K562 (cell line): ENCODE measurements around the gene DNER. TPM values are rescaled to one million over a fixed set of nuclear protein-coding genes. Genes with fewer than 3 reads are reported as not detected.

Source experiments
- ATAC-seq: fragments of 200-7000 bp; cut with Tn5 transposase; 3 replicates; pipeline ENCODE4 v1.9.1; 2020; ENCODE audit warnings: moderate library complexity
- BruUV-seq: library from RNA; stranded (reverse); fragments of 400-500 nt; replicated peaks from 2 replicates; lab custom pipeline; 2021; lab: Mats Ljungman, UMichigan
- CTCF ChIA-PET: fragments of 300-600 bp; formaldehyde crosslinking; extraction: SDS; loops from one replicate; lab custom pipeline; 2021; ENCODE audit warnings: low intra/inter-chr PET ratio; lab: Yijun Ruan, JAX
- POLR2A ChIA-PET: fragments of 300-600, 350-650 bp; sonication (Branson Sonifier 250); formaldehyde crosslinking; extraction: SDS; loops from one replicate; lab custom pipeline; 2021; ENCODE audit warnings: antibody characterized with exemption, inconsistent platforms; lab: Yijun Ruan, JAX
- DNase-seq, 4 experiments: peaks; one replicate each; pipeline versions ENCODE4 v3.0.0 to v3.0.0-alpha.2; 2011 to 2018; ENCODE audit warnings: low spot score in 3 of 4, mixed read lengths in 3 of 4; ENCODE audit errors: extremely low read depth in 1 of 4
- FAIRE-seq: peaks from 2 replicates; lab custom pipeline; 2011; peaks lifted over from hg19 to GRCh38; lab: Jason Lieb, UNC
- H2AFZ ChIP-seq: 2 replicates; pipeline ENCODE4 v1.6.0; 2011; ENCODE audit warnings: low read depth, low read length, control low read depth, inconsistent platforms
- H3K27ac ChIP-seq: fragments of 200-600 bp; 3 replicates; pipeline ENCODE4 v1.8.0; 2011; ENCODE audit warnings: low read depth, mild to moderate bottlenecking, control low read depth, inconsistent platforms, low read length, moderate library complexity, mixed read lengths; ENCODE audit errors: extremely low read depth
- H3K27me3 ChIP-seq, 2 experiments: fragments of 300-600 bp in 1 of 2; 2 replicates in 1 of 2; 3 replicates in 1 of 2; pipeline versions ENCODE4 v1.6.0 to v1.8.0; 2011; ENCODE audit warnings: inconsistent platforms in 2 of 2, low read length in 2 of 2, mild to moderate bottlenecking in 1 of 2, mixed read lengths in 1 of 2, moderate library complexity in 1 of 2; ENCODE audit not compliant: control insufficient read depth in 2 of 2, insufficient read depth in 2 of 2
- H3K36me3 ChIP-seq: fragments of 300-600 bp; 3 replicates; pipeline ENCODE4 v1.8.0; 2011; ENCODE audit warnings: mild to moderate bottlenecking, low read length, inconsistent platforms; ENCODE audit not compliant: control insufficient read depth, insufficient read depth
- H3K4me1 ChIP-seq, 2 experiments: fragments of 200-600 bp in 1 of 2; replicated peaks in 1 of 2; 2 replicates in 1 of 2; 3 replicates in 1 of 2; pipeline versions ENCODE4 v1.5.1 to v1.8.0; 2011; ENCODE audit warnings: inconsistent platforms in 2 of 2, low read length in 2 of 2, mild to moderate bottlenecking in 1 of 2, mixed read lengths in 1 of 2, moderate library complexity in 1 of 2; ENCODE audit not compliant: control insufficient read depth in 2 of 2, insufficient read depth in 2 of 2
- H3K4me2 ChIP-seq: 2 replicates; pipeline ENCODE4 v1.6.1; 2011; ENCODE audit warnings: low read length, control low read depth, inconsistent platforms, mixed read lengths; ENCODE audit not compliant: insufficient read depth
- H3K4me3 ChIP-seq: fragments of 200-600 bp; sonication (generic), shearing (Covaris generic); 2 replicates; pipeline ENCODE4 v1.5.1; 2016; ENCODE audit warnings: control low read depth, inconsistent platforms
- H3K79me2 ChIP-seq: fragments of 200-600 bp; 3 replicates; pipeline ENCODE4 v1.8.0; 2011; ENCODE audit warnings: low read length, inconsistent platforms; ENCODE audit not compliant: control insufficient read depth, insufficient read depth
- H3K9ac ChIP-seq, 2 experiments: 2 replicates each; pipeline versions ENCODE4 v1.6.0 to v1.6.1; 2011; ENCODE audit warnings: low read depth in 2 of 2, low read length in 2 of 2, control low read depth in 1 of 2, inconsistent platforms in 1 of 2, mild to moderate bottlenecking in 1 of 2, mixed read lengths in 1 of 2; ENCODE audit not compliant: insufficient read depth in 1 of 2
- H3K9me1 ChIP-seq: one replicate; pipeline ENCODE4 v1.6.0; 2011; ENCODE audit warnings: inconsistent platforms, mild to moderate bottlenecking, low read length, moderate library complexity; ENCODE audit not compliant: control insufficient read depth, insufficient read depth
- H3K9me3 ChIP-seq: replicated peaks from 2 replicates; pipeline ENCODE4 v1.5.1; 2011; ENCODE audit warnings: low read depth, low read length, inconsistent platforms; ENCODE audit not compliant: control insufficient read depth, insufficient read depth
- H4K20me1 ChIP-seq: replicated peaks from 2 replicates; pipeline ENCODE4 v1.6.1; 2011; ENCODE audit warnings: low read length, inconsistent platforms, mixed read lengths; ENCODE audit not compliant: control insufficient read depth, insufficient read depth
- CEBPB ChIP-seq: fragments of 450-650 bp; IDR thresholded peaks from 2 replicates; pipeline ENCODE4 v1.6.1; 2016; ENCODE audit warnings: missing genetic modification characterization, missing compliant biosample characterization
- MBD2 ChIP-seq: sonication (generic); IDR thresholded peaks from 2 replicates; pipeline ENCODE4 v1.6.1; 2016; ENCODE audit warnings: low read depth, borderline replicate concordance
- RBBP5 ChIP-seq: fragments of 200-600 bp; sonication (generic); IDR thresholded peaks from 2 replicates; pipeline ENCODE4 v1.6.1; 2012; ENCODE audit warnings: borderline replicate concordance, mild to moderate bottlenecking, low read length, control low read depth, inconsistent platforms; ENCODE audit not compliant: insufficient read depth, poor library complexity, severe bottlenecking
- RFX1 ChIP-seq: fragments of 450-650 bp; IDR thresholded peaks from 2 replicates; pipeline ENCODE4 v1.6.1; 2016; ENCODE audit warnings: mild to moderate bottlenecking, moderate library complexity
- SMAD3 ChIP-seq: fragments of 450-650 bp; formaldehyde crosslinking; conservative IDR thresholded peaks from 2 replicates; pipeline ENCODE4 v1.4.0; 2020; ENCODE audit warnings: mild to moderate bottlenecking
- ZNF561 ChIP-seq: fragments of 450-650 bp; formaldehyde crosslinking; conservative IDR thresholded peaks from 2 replicates; pipeline ENCODE4 v1.4.0; 2020; ENCODE audit warnings: mild to moderate bottlenecking, moderate library complexity
- WGBS: fragments of 100-300 bp; shearing (Covaris generic); methylation state at CpG from one replicate; pipeline ENCODE4 v1.1.6; 2016; ENCODE audit warnings: low coverage, mixed read lengths; ENCODE audit not compliant: insufficient coverage; ENCODE audit errors: missing lambda C conversion rate; 5-methylcytosine and 5-hydroxymethylcytosine counted together
- in situ Hi-C: fragments of 300-500 bp; cut with MboI; formaldehyde crosslinking; loops from 4 replicates; pipeline ENCODE4 v1.15.0; 2018; ENCODE audit warnings: inconsistent platforms, mixed read lengths
- intact Hi-C: fragments of 100-400 bp; cut with micrococcal nuclease; formaldehyde crosslinking; loops from 2 replicates; pipeline ENCODE4 v1.14.2; 2022
- polyA plus RNA-seq, 8 experiments: library from polyadenylated mRNA; depleted of rRNA in 4 of 8; stranded (reverse) in 5 of 8; unstranded in 3 of 8; fragments of >200 nt; fragmentation: Nextera tagmentation in 2 of 8; fragmentation: Illumina TruSeq in 1 of 8; extraction: Ambion mirVana in 2 of 8; extraction: Trizol in 1 of 8; gene quantifications; 2 replicates each; pipeline versions ENCODE4 v1.2.1 to v1.2.3, GENCODE V29; 2011 to 2014; ENCODE audit warnings: inconsistent platforms in 1 of 8, missing spikeins in 1 of 8
- total RNA-seq, 7 experiments: library from RNA; depleted of rRNA in 6 of 7; stranded (reverse); fragments of >200 nt in 6 of 7; fragmentation: Illumina TruSeq in 2 of 7; extraction: Trizol in 2 of 7; gene quantifications; 2 replicates each; pipeline versions ENCODE4 v1.2.1 to v1.2.3, GENCODE V29; 2011 to 2021; ENCODE audit warnings: low replicate concordance in 1 of 7
- TF ChIP-seq, protein P1 (sequence below), 2 experiments: fragments of 450-650 bp; IDR thresholded peaks; 2 replicates each; pipeline ENCODE4 v1.6.1; 2018; ENCODE audit warnings: mild to moderate bottlenecking in 2 of 2, low read depth in 1 of 2; ENCODE audit not compliant: partially characterized antibody in 2 of 2

The DNER gene
- total and polyA plus RNA-seq, 9 of the 15 experiments (the other 6 are each of a cell fraction or from before 2014, with no cell fraction given), result not detected

- H3K36me3 ChIP-seq, result no peaks in the 10 kb centered on the region
- ATAC-seq (no peak), DNase-seq (no peak), FAIRE-seq (no peak)
- H3K4me3 ChIP-seq, result no peak overlapping the region
- TF ChIP-seq RBBP5 (no peak), MBD2 (no peak), CEBPB (tag) (no peak), ZNF561 (CRISPR knock-in tag) (no peak)
- in situ Hi-C loops (no loop called here), intact Hi-C loops (no loop called here)
- no peaks in the 10 kb centered on the region for H3K9me3 ChIP-seq
- no peaks in the 10 kb centered on the region for H3K79me2 ChIP-seq
- BruUV-seq, result no TSS peak
- no peaks in the 10 kb centered on the region for H4K20me1 ChIP-seq
- no peak overlapping the region for H3K9ac ChIP-seq
- no peaks in the 10 kb centered on the region for H3K27me3 ChIP-seq
- WGBS, result 0% methylated on average over 6 of the region's 7 CpGs
- H3K4me2 ChIP-seq, result no peak overlapping the region
- no peaks in the 10 kb centered on the region for H3K4me1 ChIP-seq
- no peaks in the 10 kb centered on the region for H3K9me1 ChIP-seq
- POLR2A ChIA-PET, result no interaction called here
- no peak overlapping the region for H3K27ac ChIP-seq
- CTCF ChIA-PET, result no interaction called here
- H2AFZ ChIP-seq, result no peak overlapping the region
Measured at GRCh38 chr2:229596796-229597195, 117.6 kb downstream of the DNER start.

GRCh38 chr2:229591611-229592010 lies 122.7 kb downstream of the DNER start:
- Histone ChIP-seq H3K4me3 (no peak overlapping the region), H3K9me3 (no peaks in the 10 kb centered on the region), H4K20me1 (no peaks in the 10 kb centered on the region), H2AFZ (no peak overlapping the region), H3K27me3 (no peaks in the 10 kb centered on the region), H3K4me2 (no peak overlapping the region), H3K27ac (no peak overlapping the region)
- no peak for FAIRE-seq
- intact Hi-C loops, result no loop called here
- POLR2A ChIA-PET, result no interaction called here
- TF ChIP-seq RFX1, result peak; percentile 49
- no peak for TF ChIP-seq SMAD3 (CRISPR knock-in tag)
- TF ChIP-seq, protein P1, sequence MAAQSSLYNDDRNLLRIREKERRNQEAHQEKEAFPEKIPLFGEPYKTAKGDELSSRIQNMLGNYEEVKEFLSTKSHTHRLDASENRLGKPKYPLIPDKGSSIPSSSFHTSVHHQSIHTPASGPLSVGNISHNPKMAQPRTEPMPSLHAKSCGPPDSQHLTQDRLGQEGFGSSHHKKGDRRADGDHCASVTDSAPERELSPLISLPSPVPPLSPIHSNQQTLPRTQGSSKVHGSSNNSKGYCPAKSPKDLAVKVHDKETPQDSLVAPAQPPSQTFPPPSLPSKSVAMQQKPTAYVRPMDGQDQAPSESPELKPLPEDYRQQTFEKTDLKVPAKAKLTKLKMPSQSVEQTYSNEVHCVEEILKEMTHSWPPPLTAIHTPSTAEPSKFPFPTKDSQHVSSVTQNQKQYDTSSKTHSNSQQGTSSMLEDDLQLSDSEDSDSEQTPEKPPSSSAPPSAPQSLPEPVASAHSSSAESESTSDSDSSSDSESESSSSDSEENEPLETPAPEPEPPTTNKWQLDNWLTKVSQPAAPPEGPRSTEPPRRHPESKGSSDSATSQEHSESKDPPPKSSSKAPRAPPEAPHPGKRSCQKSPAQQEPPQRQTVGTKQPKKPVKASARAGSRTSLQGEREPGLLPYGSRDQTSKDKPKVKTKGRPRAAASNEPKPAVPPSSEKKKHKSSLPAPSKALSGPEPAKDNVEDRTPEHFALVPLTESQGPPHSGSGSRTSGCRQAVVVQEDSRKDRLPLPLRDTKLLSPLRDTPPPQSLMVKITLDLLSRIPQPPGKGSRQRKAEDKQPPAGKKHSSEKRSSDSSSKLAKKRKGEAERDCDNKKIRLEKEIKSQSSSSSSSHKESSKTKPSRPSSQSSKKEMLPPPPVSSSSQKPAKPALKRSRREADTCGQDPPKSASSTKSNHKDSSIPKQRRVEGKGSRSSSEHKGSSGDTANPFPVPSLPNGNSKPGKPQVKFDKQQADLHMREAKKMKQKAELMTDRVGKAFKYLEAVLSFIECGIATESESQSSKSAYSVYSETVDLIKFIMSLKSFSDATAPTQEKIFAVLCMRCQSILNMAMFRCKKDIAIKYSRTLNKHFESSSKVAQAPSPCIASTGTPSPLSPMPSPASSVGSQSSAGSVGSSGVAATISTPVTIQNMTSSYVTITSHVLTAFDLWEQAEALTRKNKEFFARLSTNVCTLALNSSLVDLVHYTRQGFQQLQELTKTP (IDR thresholded peaks at IDR 0.05; ENCODE audit: low read depth in 1 of 2, partially characterized antibody in 2 of 2), result no peak
- TF ChIP-seq, all 486 proteins: peak for 1
- ATAC-seq (no peak), DNase-seq (no peak)
- CTCF ChIA-PET, result no interaction called here
- H3K79me2 ChIP-seq, result no peaks in the 10 kb centered on the region
- no peaks in the 10 kb centered on the region for H3K9me1 ChIP-seq
- H3K9ac ChIP-seq, result no peak overlapping the region
- BruUV-seq, result no TSS peak
- in situ Hi-C loops, result no loop called here
- H3K36me3 ChIP-seq, result no peaks in the 10 kb centered on the region
- WGBS, result 0% methylated on average over 6 of the region's 9 CpGs
- H3K4me1 ChIP-seq, result no peaks in the 10 kb centered on the region
